ENCODE results near the gene RAB8A.

DNA sequence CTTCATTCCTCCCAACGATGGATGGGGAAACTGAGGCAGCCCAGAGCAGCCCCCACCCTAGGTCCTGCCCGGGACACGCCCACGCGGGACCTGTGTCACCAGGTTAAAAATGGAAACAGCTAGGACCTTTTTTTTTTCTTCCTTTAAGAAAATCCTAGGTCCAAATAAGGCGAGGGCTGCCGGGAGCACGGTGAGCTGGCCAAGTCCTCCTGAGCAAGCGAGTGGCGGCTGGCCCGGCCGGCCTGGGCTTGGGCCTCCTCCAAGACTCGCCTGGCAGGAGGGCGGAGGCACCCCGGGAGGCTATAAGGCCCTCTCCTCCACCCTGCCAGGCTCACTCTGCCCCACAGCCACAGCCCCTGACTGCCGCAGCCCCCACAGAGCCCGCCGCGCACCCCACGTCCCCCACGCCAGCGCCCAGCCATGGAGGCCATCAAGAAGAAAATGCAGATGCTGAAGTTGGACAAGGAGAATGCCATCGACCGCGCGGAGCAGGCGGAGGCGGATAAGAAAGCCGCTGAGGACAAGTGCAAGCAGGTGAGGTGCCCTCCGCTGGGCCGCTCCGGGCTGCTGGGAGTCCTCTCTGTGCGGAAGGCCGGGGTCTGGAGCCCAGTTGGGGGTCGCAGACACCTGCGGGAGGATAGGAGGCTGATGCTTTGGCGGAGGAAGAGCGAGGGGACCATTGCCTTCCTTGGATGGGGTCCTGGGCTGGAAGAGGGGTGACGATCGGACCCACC lies 44.3 kb upstream of the RAB8A start:
- TF ChIP-seq, protein P1, sequence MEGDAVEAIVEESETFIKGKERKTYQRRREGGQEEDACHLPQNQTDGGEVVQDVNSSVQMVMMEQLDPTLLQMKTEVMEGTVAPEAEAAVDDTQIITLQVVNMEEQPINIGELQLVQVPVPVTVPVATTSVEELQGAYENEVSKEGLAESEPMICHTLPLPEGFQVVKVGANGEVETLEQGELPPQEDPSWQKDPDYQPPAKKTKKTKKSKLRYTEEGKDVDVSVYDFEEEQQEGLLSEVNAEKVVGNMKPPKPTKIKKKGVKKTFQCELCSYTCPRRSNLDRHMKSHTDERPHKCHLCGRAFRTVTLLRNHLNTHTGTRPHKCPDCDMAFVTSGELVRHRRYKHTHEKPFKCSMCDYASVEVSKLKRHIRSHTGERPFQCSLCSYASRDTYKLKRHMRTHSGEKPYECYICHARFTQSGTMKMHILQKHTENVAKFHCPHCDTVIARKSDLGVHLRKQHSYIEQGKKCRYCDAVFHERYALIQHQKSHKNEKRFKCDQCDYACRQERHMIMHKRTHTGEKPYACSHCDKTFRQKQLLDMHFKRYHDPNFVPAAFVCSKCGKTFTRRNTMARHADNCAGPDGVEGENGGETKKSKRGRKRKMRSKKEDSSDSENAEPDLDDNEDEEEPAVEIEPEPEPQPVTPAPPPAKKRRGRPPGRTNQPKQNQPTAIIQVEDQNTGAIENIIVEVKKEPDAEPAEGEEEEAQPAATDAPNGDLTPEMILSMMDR (IDR thresholded peaks at IDR 0.05 in 2 of 3, conservative IDR thresholded peaks at IDR 0.05 in 1 of 3; ENCODE audit: insufficient read depth in 2 of 3, low read depth in 1 of 3, low read length in 3 of 3), result no peak
- TF ChIP-seq TBL1XR1 (IDR thresholded peaks at IDR 0.05; ENCODE audit: low read length in 2 of 2) (no peak), ZNF583 (CRISPR knock-in tag; IDR thresholded peaks at IDR 0.05) (no peak), ATF2 (CRISPR knock-in tag; IDR thresholded peaks at IDR 0.05) (no peak), CREB1 (IDR thresholded peaks at IDR 0.05) (no peak), CREB1 (CRISPR knock-in tag; IDR thresholded peaks at IDR 0.05) (no peak), RAD51 (IDR thresholded peaks at IDR 0.05; ENCODE audit: borderline replicate concordance, low read depth) (no peak), NBN (IDR thresholded peaks at IDR 0.05; ENCODE audit: low read depth) (no peak)
